Measurements from ENCODE around the gene B3GNT3.

Gene B3GNT3

GRCh38 chr19:17794731-17795494 lies at the start of gene B3GNT3:
Gene B3GNT3, plus strand, starts transcription at chr19:17795138. Its CDS starts 12,670 bp downstream, at chr19:17807808.
- in situ Hi-C loops (cut with HindIII; ENCODE audit: low sequenced_read_pairs), result no loop called here

- in situ Hi-C loops (cut with HindIII; ENCODE audit: low sequenced_read_pairs), result no loop called here
Observed at GRCh38 chr19:17747205-17748098, 47.5 kb upstream of the B3GNT3 start.

- in situ Hi-C loops (cut with HindIII; ENCODE audit: low sequenced_read_pairs), result no loop called here
Observed at GRCh38 chr19:17748884-17749638, 45.9 kb upstream of the B3GNT3 start.

GRCh38 chr19:17749912-17750317 lies 45.0 kb upstream of the B3GNT3 start:
- in situ Hi-C loops (cut with HindIII; ENCODE audit: low sequenced_read_pairs), result no loop called here

- in situ Hi-C loops (cut with HindIII; ENCODE audit: low sequenced_read_pairs), result no loop called here
Observed at GRCh38 chr19:17751103-17751911, 43.6 kb upstream of the B3GNT3 start, which contains the start of gene FCHO1. Gene FCHO1, plus strand, starts transcription at chr19:17751477. Its CDS starts 3,688 bp downstream, at chr19:17755165.

- in situ Hi-C loops (cut with HindIII; ENCODE audit: low sequenced_read_pairs), result no loop called here
Observed at GRCh38 chr19:17751912-17752273, 43.0 kb upstream of the B3GNT3 start.

GRCh38 chr19:17752865-17753639 lies 41.9 kb upstream of the B3GNT3 start:
- in situ Hi-C loops (cut with HindIII; ENCODE audit: low sequenced_read_pairs), result no loop called here

- in situ Hi-C loops (cut with HindIII; ENCODE audit: low sequenced_read_pairs), result no loop called here
Observed at GRCh38 chr19:17753976-17754375, 41.0 kb upstream of the B3GNT3 start.

- in situ Hi-C loops (cut with HindIII; ENCODE audit: low sequenced_read_pairs), result no loop called here
Observed at GRCh38 chr19:17754634-17755442, 40.1 kb upstream of the B3GNT3 start.

GRCh38 chr19:17755443-17755890 lies 39.5 kb upstream of the B3GNT3 start:
- in situ Hi-C loops (cut with HindIII; ENCODE audit: low sequenced_read_pairs), result no loop called here

- in situ Hi-C loops (cut with HindIII; ENCODE audit: low sequenced_read_pairs), result no loop called here
Observed at GRCh38 chr19:17755977-17756670, 38.8 kb upstream of the B3GNT3 start.

GRCh38 chr19:17757125-17757524 lies 37.8 kb upstream of the B3GNT3 start:
- in situ Hi-C loops (cut with HindIII; ENCODE audit: low sequenced_read_pairs), result no loop called here

- in situ Hi-C loops (cut with HindIII; ENCODE audit: low sequenced_read_pairs), result no loop called here
Observed at GRCh38 chr19:17758515-17758914, 36.4 kb upstream of the B3GNT3 start.

- in situ Hi-C loops (cut with HindIII; ENCODE audit: low sequenced_read_pairs), result loop anchor here (5.0 kb wide), 1 partner anchor 64 kb away; no protein-coding TSS in a partner anchor
Observed at GRCh38 chr19:17761148-17761547, 33.8 kb upstream of the B3GNT3 start.

GRCh38 chr19:17762505-17763229 lies 32.3 kb upstream of the B3GNT3 start:
- in situ Hi-C loops (cut with HindIII; ENCODE audit: low sequenced_read_pairs), result loop anchor here (5.0 kb wide), 1 partner anchor 65 kb away; no protein-coding TSS in a partner anchor

GRCh38 chr19:17764348-17764747 lies 30.6 kb upstream of the B3GNT3 start:
- in situ Hi-C loops (cut with HindIII; ENCODE audit: low sequenced_read_pairs), result loop anchor here (5.0 kb wide), 1 partner anchor 67 kb away; no protein-coding TSS in a partner anchor

- in situ Hi-C loops (cut with HindIII; ENCODE audit: low sequenced_read_pairs), result no loop called here
Observed at GRCh38 chr19:17765069-17765618, 29.8 kb upstream of the B3GNT3 start.

Data from endothelial cell of hepatic sinusoid (primary cell).